Ectodermal cell (in vitro differentiated cells): ENCODE measurements around the gene CTAGE15.
"Not testable (repeated sequence)": the region's sequence is repeated elsewhere in the genome, so short reads cannot be mapped to it uniquely, and the experiment has no call there.

Experiments used
- H3K27ac ChIP-seq: 2 replicates; pipeline ENCODE4 v1.7.0; 2013; ENCODE audit warnings: mild to moderate bottlenecking, low read depth, low read length; ENCODE audit not compliant: insufficient read depth, poor library complexity, severe bottlenecking
- H3K27me3 ChIP-seq: 2 replicates; pipeline ENCODE4 v1.7.0; 2013; ENCODE audit warnings: mild to moderate bottlenecking, low read length; ENCODE audit not compliant: insufficient read depth, control insufficient read depth, poor library complexity, severe bottlenecking
- H3K36me3 ChIP-seq: one replicate; pipeline ENCODE4 v1.7.0; 2013; ENCODE audit warnings: low read length; ENCODE audit not compliant: control insufficient read depth, insufficient read depth
- H3K4me1 ChIP-seq: one replicate; pipeline ENCODE4 v1.7.0; 2013; ENCODE audit warnings: low read length; ENCODE audit not compliant: control insufficient read depth, insufficient read depth
- H3K4me3 ChIP-seq: 2 replicates; pipeline ENCODE4 v1.7.0; 2013; ENCODE audit warnings: low read depth, low read length, control low read depth; ENCODE audit not compliant: insufficient read depth
- H3K9me3 ChIP-seq: 2 replicates; pipeline ENCODE4 v1.7.0; 2013; ENCODE audit warnings: mild to moderate bottlenecking, low read length, moderate library complexity; ENCODE audit not compliant: control insufficient read depth
- WGBS, 2 experiments: methylation state at CpG; one replicate each; pipeline ENCODE4 v1.1.7; 2013; ENCODE audit warnings: missing lambda C conversion rate in 2 of 2; 5-methylcytosine and 5-hydroxymethylcytosine counted together

Gene CTAGE15

GRCh38 chr7:143622130-143622529, 50.5 kb downstream of the CTAGE15 start:
- not testable (repeated sequence) for H3K27me3 ChIP-seq, H3K4me3 ChIP-seq, H3K27ac ChIP-seq, H3K4me1 ChIP-seq, H3K9me3 ChIP-seq, H3K36me3 ChIP-seq
- WGBS, 2 experiments, result no CpG with 5 or more reads among the region's 17 CpGs
